Calu3 (cell line): ENCODE data around the gene DNAH17. TPM values are rescaled to one million over a fixed set of nuclear protein-coding genes. Genes with fewer than 3 reads are reported as not detected.

Experiments used
- BruUV-seq: library from RNA; stranded (reverse); fragments of 400-500 nt; replicated peaks from 2 replicates; lab custom pipeline; 2021; lab: Mats Ljungman, UMichigan
- CTCF ChIA-PET: fragments of 300-600 bp; sonication (Branson Sonifier 250); formaldehyde crosslinking; loops from one replicate; lab custom pipeline; 2022; ENCODE audit warnings: antibody characterized with exemption; lab: Charles Lee
- DNase-seq: peaks from one replicate; pipeline ENCODE4 v3.0.0; 2022
- H3K27ac Mint-ChIP-seq: one replicate; pipeline ENCODE4 v1.8.0; 2022; ENCODE audit warnings: mixed read lengths; ENCODE audit not compliant: unreplicated experiment
- H3K27me3 Mint-ChIP-seq: one replicate; pipeline ENCODE4 v1.8.0; 2022; ENCODE audit warnings: mixed read lengths; ENCODE audit not compliant: unreplicated experiment
- H3K36me3 Mint-ChIP-seq: one replicate; pipeline ENCODE4 v1.8.0; 2022; ENCODE audit warnings: mild to moderate bottlenecking, moderate library complexity, mixed read lengths; ENCODE audit not compliant: insufficient read depth, unreplicated experiment
- H3K4me1 Mint-ChIP-seq: one replicate; pipeline ENCODE4 v1.8.0; 2022; ENCODE audit warnings: mild to moderate bottlenecking, low read depth, mixed read lengths; ENCODE audit not compliant: unreplicated experiment
- H3K4me3 Mint-ChIP-seq: one replicate; pipeline ENCODE4 v1.8.0; 2022; ENCODE audit warnings: mild to moderate bottlenecking, low read depth, moderate library complexity, mixed read lengths; ENCODE audit not compliant: unreplicated experiment
- H3K9me3 Mint-ChIP-seq: one replicate; pipeline ENCODE4 v1.8.0; 2022; ENCODE audit warnings: low read depth, mixed read lengths; ENCODE audit not compliant: unreplicated experiment
- intact Hi-C: fragments of 100-400 bp; cut with micrococcal nuclease; formaldehyde crosslinking; loops from one replicate; pipeline ENCODE4 v1.10.0; 2022; ENCODE audit not compliant: unreplicated experiment
- total RNA-seq: library from RNA; stranded (reverse); gene quantifications from 2 replicates; pipeline ENCODE4 v1.2.3, GENCODE V29; 2022
- TF ChIP-seq, protein P1 (sequence below): fragments of 200-600 bp; IDR thresholded peaks from one replicate; pipeline ENCODE4 v1.8.0; 2022; ENCODE audit warnings: antibody characterized with exemption; ENCODE audit not compliant: unreplicated experiment

DNAH17 gene
- total RNA-seq, 1 experiment from 2014 or later, result 0.19 TPM

DNA sequence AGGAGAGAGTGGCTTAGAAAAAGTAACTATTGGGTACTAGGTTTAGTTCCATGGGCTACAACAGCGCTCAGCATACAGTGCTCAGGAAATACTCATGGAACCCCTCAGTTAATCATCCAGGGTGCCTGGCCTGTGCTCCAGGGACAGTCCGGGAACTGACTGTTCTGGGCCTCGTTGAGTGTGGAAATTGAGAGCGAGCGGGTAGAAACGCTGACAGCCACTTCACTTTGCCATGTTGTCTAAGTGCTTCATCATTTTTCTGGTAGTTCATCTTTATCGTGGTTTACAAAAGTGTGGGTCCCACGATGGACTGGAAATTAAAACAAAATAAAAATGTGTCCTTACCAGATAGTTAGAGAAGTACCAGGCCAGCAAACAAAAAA lies 31.6 kb upstream of the DNAH17 start:
- no peaks in the 10 kb centered on the region for H3K9me3 Mint-ChIP-seq
- BruUV-seq, result no TSS peak
- DNase-seq, result no peak

DNA sequence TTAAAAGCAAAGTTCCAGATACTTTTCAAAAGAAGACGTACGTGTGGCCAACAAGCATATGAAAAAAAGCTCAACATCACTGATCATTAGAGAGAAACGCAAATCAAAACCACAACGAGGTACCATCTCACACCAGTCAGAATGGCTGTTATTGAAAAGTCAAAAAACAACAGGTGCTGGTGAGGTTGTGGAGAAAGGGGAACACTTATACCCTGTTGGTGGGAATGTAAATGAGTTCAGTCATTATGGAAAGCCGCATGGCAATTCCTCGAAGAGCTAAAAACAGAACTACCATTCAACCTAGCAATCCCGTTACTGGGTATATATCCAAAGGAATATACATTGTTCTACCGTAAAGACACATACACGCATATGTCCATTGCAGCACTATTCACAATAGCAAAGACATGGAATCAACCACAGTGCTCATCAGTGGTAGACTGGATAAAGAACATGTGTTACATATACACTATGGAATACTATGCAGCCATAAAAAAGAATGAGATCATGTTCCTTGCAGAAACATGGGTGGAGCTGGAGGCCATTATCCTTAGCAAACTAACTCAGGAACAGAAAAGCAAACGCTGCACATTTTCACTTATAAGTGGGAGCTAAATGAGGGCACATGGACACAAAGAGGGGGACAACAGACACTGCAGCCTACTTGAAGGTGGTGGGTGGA lies 31.1 kb upstream of the DNAH17 start:
- no peak overlapping the region for H3K27ac Mint-ChIP-seq
- BruUV-seq, result no TSS peak
- H3K4me3 Mint-ChIP-seq, result no peak overlapping the region

More for the DNA sequence above, 31.6 kb upstream of the DNAH17 start:
- Mint-ChIP-seq H3K27ac (no peak overlapping the region), H3K36me3 (peaks cover 5% of the 10 kb centered on the region), H3K4me1 (no peaks in the 10 kb centered on the region), H3K4me3 (no peak overlapping the region), H3K27me3 (peaks cover 31% of the 10 kb centered on the region)
- CTCF ChIA-PET, result no interaction called here
- intact Hi-C loops, result no loop called here
- TF ChIP-seq, protein P1, sequence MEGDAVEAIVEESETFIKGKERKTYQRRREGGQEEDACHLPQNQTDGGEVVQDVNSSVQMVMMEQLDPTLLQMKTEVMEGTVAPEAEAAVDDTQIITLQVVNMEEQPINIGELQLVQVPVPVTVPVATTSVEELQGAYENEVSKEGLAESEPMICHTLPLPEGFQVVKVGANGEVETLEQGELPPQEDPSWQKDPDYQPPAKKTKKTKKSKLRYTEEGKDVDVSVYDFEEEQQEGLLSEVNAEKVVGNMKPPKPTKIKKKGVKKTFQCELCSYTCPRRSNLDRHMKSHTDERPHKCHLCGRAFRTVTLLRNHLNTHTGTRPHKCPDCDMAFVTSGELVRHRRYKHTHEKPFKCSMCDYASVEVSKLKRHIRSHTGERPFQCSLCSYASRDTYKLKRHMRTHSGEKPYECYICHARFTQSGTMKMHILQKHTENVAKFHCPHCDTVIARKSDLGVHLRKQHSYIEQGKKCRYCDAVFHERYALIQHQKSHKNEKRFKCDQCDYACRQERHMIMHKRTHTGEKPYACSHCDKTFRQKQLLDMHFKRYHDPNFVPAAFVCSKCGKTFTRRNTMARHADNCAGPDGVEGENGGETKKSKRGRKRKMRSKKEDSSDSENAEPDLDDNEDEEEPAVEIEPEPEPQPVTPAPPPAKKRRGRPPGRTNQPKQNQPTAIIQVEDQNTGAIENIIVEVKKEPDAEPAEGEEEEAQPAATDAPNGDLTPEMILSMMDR, result no peak

DNA sequence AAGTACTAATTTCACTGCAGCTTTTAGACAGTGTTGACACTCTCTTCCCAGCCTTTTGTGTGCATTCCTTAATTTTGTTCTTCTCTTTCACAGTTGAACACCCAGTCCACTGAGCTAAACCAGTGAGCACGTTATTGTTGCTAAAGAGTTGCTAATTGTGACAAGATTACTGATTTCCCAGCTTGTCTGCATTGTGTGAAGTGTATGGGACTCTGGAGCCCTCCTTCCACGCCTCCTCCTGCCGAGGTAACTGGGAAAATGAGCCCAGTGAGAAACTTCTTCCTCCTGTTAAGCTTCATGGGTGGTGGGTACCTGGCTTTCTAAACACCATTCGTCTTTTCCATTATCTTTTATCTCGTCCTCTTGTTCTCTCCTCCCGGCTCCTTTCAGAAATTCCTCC lies 29.8 kb upstream of the DNAH17 start:
- Mint-ChIP-seq H3K27me3 (peaks cover 31% of the 10 kb centered on the region), H3K27ac (no peak overlapping the region), H3K4me1 (peaks cover 8% of the 10 kb centered on the region), H3K36me3 (peaks cover 5% of the 10 kb centered on the region), H3K4me3 (no peak overlapping the region), H3K9me3 (no peaks in the 10 kb centered on the region)
- CTCF ChIA-PET, result no interaction called here
- DNase-seq, result no peak
- intact Hi-C loops, result no loop called here
- TF ChIP-seq, protein P1, result no peak
- BruUV-seq, result no TSS peak

More for the DNA sequence above, 31.1 kb upstream of the DNAH17 start:
- peaks cover 31% of the 10 kb centered on the region for H3K27me3 Mint-ChIP-seq
- H3K4me1 Mint-ChIP-seq, result no peaks in the 10 kb centered on the region
- DNase-seq, result no peak
- no peaks in the 10 kb centered on the region for H3K9me3 Mint-ChIP-seq
- H3K36me3 Mint-ChIP-seq, result peaks cover 5% of the 10 kb centered on the region
- CTCF ChIA-PET, result no interaction called here
- TF ChIP-seq, protein P1, result no peak
- intact Hi-C loops, result no loop called here

DNA sequence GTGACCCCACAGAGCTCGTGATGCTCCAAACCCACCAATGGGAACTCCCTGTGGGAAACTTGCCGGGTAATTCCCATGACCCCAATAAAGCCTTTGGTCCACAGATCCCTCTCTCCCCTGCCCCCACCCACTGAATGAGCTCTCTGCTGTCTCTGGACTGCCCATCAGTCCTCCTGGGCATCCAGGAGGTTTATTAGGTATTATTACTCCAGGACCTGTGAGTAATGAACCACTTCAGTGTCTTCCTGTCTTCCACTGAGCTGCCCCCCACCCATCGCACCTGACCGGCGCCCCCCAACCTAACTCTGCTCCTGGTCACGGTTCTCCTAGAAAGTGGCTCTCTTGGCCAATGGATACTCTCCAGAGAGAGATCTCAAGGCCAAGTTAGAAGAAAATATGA lies 28.7 kb upstream of the DNAH17 start:
- TF ChIP-seq, protein P1, result no peak
- peaks cover 9% of the 10 kb centered on the region for H3K4me1 Mint-ChIP-seq
- peaks cover 5% of the 10 kb centered on the region for H3K36me3 Mint-ChIP-seq
- H3K27ac Mint-ChIP-seq, result no peak overlapping the region
- no peak overlapping the region for H3K4me3 Mint-ChIP-seq
- peaks cover 19% of the 10 kb centered on the region for H3K27me3 Mint-ChIP-seq
- CTCF ChIA-PET, result interaction anchor here (0.8 kb wide), 1 partner anchor 102 kb away, joined by 3 read pairs; no protein-coding TSS in a partner anchor
- no TSS peak for BruUV-seq
- no peak for DNase-seq
- intact Hi-C loops, result no loop called here
- H3K9me3 Mint-ChIP-seq, result no peaks in the 10 kb centered on the region
